Measurements from ENCODE around the gene SLC38A10.

GRCh38 chr17:81245024-81245664 is 50.0 kb downstream of the SLC38A10 start:
- TF ChIP-seq, protein P1, sequence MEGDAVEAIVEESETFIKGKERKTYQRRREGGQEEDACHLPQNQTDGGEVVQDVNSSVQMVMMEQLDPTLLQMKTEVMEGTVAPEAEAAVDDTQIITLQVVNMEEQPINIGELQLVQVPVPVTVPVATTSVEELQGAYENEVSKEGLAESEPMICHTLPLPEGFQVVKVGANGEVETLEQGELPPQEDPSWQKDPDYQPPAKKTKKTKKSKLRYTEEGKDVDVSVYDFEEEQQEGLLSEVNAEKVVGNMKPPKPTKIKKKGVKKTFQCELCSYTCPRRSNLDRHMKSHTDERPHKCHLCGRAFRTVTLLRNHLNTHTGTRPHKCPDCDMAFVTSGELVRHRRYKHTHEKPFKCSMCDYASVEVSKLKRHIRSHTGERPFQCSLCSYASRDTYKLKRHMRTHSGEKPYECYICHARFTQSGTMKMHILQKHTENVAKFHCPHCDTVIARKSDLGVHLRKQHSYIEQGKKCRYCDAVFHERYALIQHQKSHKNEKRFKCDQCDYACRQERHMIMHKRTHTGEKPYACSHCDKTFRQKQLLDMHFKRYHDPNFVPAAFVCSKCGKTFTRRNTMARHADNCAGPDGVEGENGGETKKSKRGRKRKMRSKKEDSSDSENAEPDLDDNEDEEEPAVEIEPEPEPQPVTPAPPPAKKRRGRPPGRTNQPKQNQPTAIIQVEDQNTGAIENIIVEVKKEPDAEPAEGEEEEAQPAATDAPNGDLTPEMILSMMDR (conservative IDR thresholded peaks at IDR 0.05; ENCODE audit: low read depth, low read length), result no peak
- no peak for TF ChIP-seq EZH2 (IDR thresholded peaks at IDR 0.05; ENCODE audit: borderline replicate concordance, low read depth, low read length, poor library complexity, severe bottlenecking)
